ENCODE data around the gene CTAGE1.
"Not testable (repeated sequence)": the region's sequence is repeated elsewhere in the genome, so short reads cannot be mapped to it uniquely, and the experiment has no call there.

The CTAGE1 gene

GRCh38 chr18:22422909-22423548, 5.3 kb upstream of the CTAGE1 start:
- ATAC-seq (no peak), DNase-seq (ENCODE audit: low spot score in 2 of 2) (no peak)
- H3K4me1 Mint-ChIP-seq: no peaks in the 10 kb centered on the region
- no peak overlapping the region for H3K27ac Mint-ChIP-seq
- H3K4me3 Mint-ChIP-seq: no peak overlapping the region
- H3K9me3 Mint-ChIP-seq: peaks cover 9% of the 10 kb centered on the region
- H3K36me3 Mint-ChIP-seq: no peaks in the 10 kb centered on the region

- Mint-ChIP-seq H3K4me1 (no peaks in the 10 kb centered on the region), H3K27ac (no peak overlapping the region), H3K36me3 (no peaks in the 10 kb centered on the region), H3K4me3 (no peak overlapping the region), H3K9me3 (peaks cover 9% of the 10 kb centered on the region)
- no peak for DNase-seq (ENCODE audit: low spot score in 2 of 2)
- ATAC-seq: no peak
Observed at GRCh38 chr18:22420652-22421051, 2.9 kb upstream of the CTAGE1 start.

DNA sequence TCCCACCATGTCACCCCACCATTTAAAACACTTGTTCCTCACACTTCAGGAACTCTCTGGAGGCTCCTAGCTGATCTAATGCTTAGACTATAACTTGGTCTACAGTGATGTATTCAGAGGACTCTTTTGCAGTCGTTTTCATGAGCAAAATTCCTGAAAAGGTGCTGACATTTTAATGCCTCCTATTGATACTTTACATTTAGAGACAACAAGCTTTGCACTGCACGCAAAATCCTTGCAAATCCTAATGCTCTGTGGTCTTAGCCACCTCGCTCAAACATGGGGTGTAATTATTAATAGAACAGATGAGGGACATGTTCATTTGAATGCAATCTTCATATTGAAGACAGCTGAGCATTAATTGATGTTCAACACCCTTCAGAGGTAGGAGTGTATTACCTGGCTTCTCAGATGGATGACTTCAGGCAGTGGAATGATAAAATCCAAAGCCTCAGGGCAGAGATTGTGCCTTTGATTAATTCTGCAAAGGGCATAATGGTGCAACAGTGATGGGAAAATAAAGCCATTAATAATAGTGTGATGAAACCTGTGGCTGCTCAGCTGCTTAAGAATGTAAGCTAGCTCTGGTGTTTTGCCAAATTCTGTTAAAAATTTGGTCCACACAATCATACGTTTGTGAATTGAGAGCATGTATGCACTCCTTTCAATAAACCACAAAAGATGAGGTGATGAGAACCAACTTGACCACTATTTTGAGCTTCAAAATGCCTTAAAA, 5.4 kb downstream of the CTAGE1 start:
- no peak overlapping the region for H3K4me3 Mint-ChIP-seq
- H3K4me1 Mint-ChIP-seq: peaks cover 20% of the 10 kb centered on the region
- DNase-seq (ENCODE audit: low spot score in 2 of 2) (no peak), ATAC-seq (no peak)
- no peak overlapping the region for H3K27ac Mint-ChIP-seq
- no peaks in the 10 kb centered on the region for H3K36me3 Mint-ChIP-seq
- H3K9me3 Mint-ChIP-seq: peaks cover 16% of the 10 kb centered on the region

DNA sequence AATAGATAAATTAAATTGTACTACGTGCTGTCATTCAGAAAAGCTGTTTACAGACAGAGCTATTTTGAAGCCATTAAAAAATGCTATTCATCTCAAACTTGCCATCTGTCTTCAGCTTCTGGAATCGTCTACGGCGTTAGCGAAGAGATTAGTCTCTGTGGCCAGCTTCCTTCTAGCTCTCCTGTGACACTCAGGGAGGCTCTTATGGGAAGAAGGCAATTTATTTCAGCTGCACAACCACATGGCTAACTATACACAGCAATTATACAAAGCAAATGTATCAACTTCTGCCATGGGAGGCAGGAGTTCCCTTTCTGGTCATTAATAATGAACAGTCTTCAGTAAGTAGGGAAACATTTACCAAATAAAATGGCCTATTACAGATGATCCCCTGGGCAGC, 6.3 kb downstream of the CTAGE1 start:
- Mint-ChIP-seq H3K36me3 (no peaks in the 10 kb centered on the region), H3K4me3 (no peak overlapping the region), H3K9me3 (peaks cover 16% of the 10 kb centered on the region), H3K27ac (no peak overlapping the region), H3K4me1 (peaks cover 25% of the 10 kb centered on the region)
- DNase-seq (ENCODE audit: low spot score in 2 of 2): no peak
- ATAC-seq: no peak

DNA sequence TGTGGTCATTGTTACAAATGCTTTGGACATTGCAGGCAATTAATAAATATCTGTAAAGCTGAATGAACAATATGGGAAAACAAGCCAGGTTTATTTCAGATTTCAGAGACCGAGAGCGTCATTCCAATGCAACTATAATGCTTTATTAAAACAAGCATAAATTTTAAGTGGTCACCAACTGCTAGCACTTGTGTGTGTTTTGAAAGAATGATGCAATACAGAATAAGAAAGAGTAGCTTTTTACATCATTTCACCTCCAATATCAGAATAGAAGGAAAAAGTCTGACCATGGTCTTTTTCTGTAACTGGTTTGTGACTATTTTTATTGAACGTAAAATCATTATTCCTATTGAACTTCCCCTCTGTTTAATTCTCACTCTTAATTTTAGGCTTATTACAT, 7.6 kb downstream of the CTAGE1 start:
- H3K27ac Mint-ChIP-seq: no peak overlapping the region
- H3K4me1 Mint-ChIP-seq: peaks cover 25% of the 10 kb centered on the region
- no peak overlapping the region for H3K4me3 Mint-ChIP-seq
- H3K36me3 Mint-ChIP-seq: no peaks in the 10 kb centered on the region
- ATAC-seq: no peak
- no peak for DNase-seq (ENCODE audit: low spot score in 2 of 2)
- H3K9me3 Mint-ChIP-seq: peaks cover 16% of the 10 kb centered on the region

- Mint-ChIP-seq H3K4me3 (no peak overlapping the region), H3K27ac (no peak overlapping the region), H3K9me3 (peaks cover 17% of the 10 kb centered on the region), H3K4me1 (peaks cover 25% of the 10 kb centered on the region), H3K36me3 (no peaks in the 10 kb centered on the region)
- no peak for DNase-seq (ENCODE audit: low spot score in 2 of 2)
- no peak for ATAC-seq
Observed at GRCh38 chr18:22409445-22409844, 8.3 kb downstream of the CTAGE1 start.

DNA sequence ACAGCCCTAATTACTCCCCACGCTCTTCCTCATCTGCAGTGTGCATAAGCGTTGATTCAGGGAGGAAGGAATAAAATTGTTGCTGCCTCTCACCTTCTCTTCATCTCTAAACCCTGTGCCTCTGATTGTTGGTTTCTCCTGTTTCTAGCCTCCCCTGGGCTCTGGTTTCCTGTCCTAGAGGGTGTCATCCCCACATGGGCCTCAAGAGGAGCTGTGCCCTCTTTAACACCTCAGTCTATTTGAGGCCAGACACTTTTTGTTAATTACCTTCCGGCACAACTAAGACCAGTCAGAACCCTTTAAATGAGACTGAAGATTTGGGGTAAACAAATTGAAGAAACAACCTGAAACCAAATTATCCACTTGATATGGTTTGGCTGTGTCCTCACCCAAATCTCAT, 9.7 kb downstream of the CTAGE1 start:
- DNase-seq (ENCODE audit: low spot score in 2 of 2): no peak
- Mint-ChIP-seq H3K9me3 (peaks cover 17% of the 10 kb centered on the region), H3K27ac (no peak overlapping the region), H3K4me3 (no peak overlapping the region), H3K4me1 (peaks cover 25% of the 10 kb centered on the region), H3K36me3 (no peaks in the 10 kb centered on the region)
- ATAC-seq: peak; percentile 63

- Mint-ChIP-seq H3K36me3 (no peaks in the 10 kb centered on the region), H3K4me1 (peaks cover 25% of the 10 kb centered on the region), H3K9me3 (peaks cover 20% of the 10 kb centered on the region), H3K4me3 (no peak overlapping the region), H3K27ac (no peak overlapping the region)
- no peak for ATAC-seq
- no peak for DNase-seq (ENCODE audit: low spot score in 2 of 2)
Observed at GRCh38 chr18:22405142-22405541, 12.6 kb downstream of the CTAGE1 start.

DNA sequence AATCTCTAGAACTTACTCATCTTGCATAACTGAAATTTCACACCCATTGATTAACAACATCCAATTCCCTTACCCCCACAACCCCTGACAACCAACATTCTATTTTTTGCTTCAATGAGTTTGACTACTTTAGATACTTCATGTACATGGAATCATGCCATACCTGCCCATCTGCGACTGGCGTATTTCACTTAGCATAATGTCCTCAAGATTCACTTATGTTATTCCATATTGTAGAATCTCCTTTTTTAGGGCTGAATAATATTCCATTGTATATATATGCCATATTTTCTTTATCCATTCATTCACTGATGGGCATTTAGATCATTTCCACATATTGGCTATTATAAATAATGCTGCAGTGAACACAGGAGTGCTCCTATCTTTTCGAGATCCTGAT, 13.8 kb downstream of the CTAGE1 start:
- H3K4me3 Mint-ChIP-seq: no peak overlapping the region
- H3K9me3 Mint-ChIP-seq: peaks cover 13% of the 10 kb centered on the region
- no peak for ATAC-seq

DNA sequence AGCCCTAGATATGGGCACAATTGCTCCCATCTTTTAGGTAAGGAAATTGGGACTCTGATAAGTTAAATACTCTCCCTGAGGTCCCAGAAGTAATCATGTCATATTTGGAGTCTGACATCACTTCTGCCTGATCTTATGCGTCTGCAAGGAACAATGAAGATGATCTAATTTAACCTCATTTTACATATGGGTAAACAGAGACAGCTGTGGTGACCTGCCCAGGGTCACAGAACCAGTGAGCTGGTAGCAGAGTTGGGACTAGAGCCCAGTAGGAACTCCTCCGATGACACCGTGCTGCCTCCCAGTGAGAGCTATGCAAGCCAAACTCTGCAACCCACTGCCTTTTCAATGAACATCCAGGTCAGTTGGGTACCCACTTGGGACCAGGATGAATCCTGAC, 17.8 kb downstream of the CTAGE1 start:
- Mint-ChIP-seq H3K4me3 (no peak overlapping the region), H3K36me3 (no peaks in the 10 kb centered on the region), H3K27ac (no peak overlapping the region), H3K9me3 (peaks cover 4% of the 10 kb centered on the region), H3K4me1 (no peaks in the 10 kb centered on the region)
- no peak for DNase-seq (ENCODE audit: low spot score in 2 of 2)
- no peak for ATAC-seq

More for the DNA sequence above, 13.8 kb downstream of the CTAGE1 start:
- Mint-ChIP-seq H3K36me3 (no peaks in the 10 kb centered on the region), H3K4me1 (peaks cover 20% of the 10 kb centered on the region), H3K27ac (no peak overlapping the region)
- DNase-seq (ENCODE audit: low spot score in 2 of 2): no peak

DNA sequence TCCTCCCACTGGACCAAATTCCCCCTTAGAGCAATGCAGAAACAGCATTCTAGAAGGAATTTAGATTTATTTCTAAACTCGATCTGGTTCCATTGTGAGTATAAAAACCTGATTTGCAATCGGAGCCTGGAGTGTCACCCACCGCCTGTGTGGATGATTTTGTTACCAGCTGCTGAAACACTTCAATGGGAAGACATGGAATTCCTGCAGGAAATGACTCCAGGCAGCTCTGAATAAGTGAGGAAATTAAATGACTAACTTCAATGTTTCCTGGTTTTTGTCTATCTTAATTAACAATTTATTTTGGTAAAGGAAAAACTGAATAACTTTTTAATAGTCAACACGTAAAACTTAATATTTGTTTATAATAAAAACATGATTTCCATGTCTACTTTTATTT, 19.3 kb downstream of the CTAGE1 start:
- H3K36me3 Mint-ChIP-seq: no peaks in the 10 kb centered on the region
- H3K4me1 Mint-ChIP-seq: no peaks in the 10 kb centered on the region
- no peak for ATAC-seq
- no peak for DNase-seq (ENCODE audit: low spot score in 2 of 2)
- H3K27ac Mint-ChIP-seq: no peak overlapping the region
- no peak overlapping the region for H3K4me3 Mint-ChIP-seq
- peaks cover 2% of the 10 kb centered on the region for H3K9me3 Mint-ChIP-seq

DNA sequence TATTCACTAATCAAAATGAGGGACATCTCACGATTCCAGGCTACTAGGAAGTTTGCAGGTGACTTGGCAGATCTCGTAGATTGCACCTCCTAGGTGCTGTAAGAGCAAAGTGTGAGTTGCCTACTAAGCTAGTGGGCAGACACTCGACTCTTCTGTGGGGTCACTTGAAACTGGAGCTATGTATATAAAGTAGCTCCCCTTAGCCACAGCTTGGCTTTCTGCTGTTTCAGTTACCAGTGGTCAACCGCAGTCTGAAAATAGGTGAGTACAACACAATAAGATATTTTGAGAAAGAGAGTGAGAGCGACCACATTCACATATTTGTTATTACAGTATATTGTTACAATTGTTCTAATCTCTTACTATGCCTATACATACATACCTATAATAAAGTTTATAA, 23.3 kb downstream of the CTAGE1 start:
- ATAC-seq (no peak), DNase-seq (ENCODE audit: low spot score in 2 of 2) (no peak)
- Mint-ChIP-seq H3K4me3 (no peak overlapping the region), H3K27ac (no peak overlapping the region), H3K9me3 (no peaks in the 10 kb centered on the region), H3K36me3 (no peaks in the 10 kb centered on the region), H3K4me1 (peaks cover 14% of the 10 kb centered on the region)

GRCh38 chr18:22393164-22393563, 24.6 kb downstream of the CTAGE1 start:
- H3K4me3 Mint-ChIP-seq; H3K36me3 Mint-ChIP-seq; H3K9me3 Mint-ChIP-seq; H3K27ac Mint-ChIP-seq; DNase-seq (ENCODE audit: low spot score in 2 of 2); ATAC-seq: not testable (repeated sequence)
- H3K4me1 Mint-ChIP-seq: peaks cover 22% of the 10 kb centered on the region

DNA sequence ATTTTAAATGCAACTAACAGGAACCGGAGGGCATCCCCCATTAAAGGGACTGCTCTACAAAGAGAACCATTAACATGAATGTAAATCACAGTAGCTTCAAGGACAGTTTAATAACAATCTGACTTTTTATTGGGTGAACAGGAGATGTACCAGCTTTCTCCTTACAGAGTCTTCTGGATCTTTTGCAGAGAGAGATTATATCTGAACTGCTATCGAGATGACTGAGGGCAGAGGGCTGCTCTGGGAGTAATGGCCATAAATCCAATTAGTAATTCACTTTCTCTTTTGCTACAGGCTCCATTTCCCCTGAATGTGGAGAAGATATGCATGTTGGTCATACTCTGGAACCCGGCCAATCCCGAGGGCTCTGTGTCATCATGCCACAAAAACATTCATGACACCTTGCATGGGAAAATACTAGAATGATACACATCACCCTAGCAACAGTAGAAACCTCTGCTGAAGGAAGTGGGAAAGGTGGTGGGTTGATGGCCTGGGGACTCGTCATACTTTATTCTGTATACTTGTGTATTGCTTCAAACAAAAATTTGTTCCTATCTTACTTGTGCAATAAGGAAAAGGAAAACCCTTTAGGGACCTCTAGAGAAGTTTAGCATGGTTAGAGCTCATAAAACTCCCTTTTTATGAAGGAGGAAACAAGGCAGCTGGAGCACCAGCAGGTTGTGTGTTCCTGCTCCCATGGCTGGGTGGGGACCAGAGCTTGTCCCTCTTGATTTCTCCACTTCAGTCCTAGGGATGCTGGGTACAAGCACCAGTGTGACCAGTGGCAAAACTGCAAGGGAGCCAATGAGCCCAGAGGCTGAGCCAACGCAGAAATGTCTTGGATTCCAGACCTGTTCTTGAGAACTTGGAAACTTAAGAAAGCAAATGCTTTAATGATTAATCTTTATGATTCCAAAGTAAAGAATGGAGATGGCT, 26.0 kb downstream of the CTAGE1 start:
- ATAC-seq (peak; percentile 99), DNase-seq (ENCODE audit: low spot score in 2 of 2) (peak; percentile 10 to 61)
- peaks cover 22% of the 10 kb centered on the region for H3K4me1 Mint-ChIP-seq
- no peaks in the 10 kb centered on the region for H3K9me3 Mint-ChIP-seq
- no peak overlapping the region for H3K27ac Mint-ChIP-seq
- H3K36me3 Mint-ChIP-seq: no peaks in the 10 kb centered on the region
- H3K4me3 Mint-ChIP-seq: no peak overlapping the region

DNA sequence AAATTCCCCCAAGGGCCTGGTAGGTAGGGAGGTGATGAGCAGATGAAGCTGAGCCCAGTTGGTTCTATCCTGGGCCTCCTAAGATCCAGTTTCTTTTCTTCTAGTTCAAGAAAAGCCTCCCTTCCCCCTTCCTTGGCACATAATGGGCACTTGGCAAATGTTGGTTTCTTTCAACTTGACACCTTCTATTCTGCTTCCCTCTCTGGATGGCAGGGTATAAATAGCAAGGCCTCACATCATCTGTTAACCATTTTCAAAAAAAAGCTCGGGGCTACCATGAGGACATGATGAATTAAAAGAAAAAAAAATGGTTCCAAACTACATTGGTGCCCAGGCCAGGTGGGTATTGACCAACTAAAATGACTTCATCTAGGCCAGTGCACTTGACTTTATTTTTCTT, 29.9 kb downstream of the CTAGE1 start:
- ATAC-seq (no peak), DNase-seq (ENCODE audit: low spot score in 2 of 2) (no peak)
- Mint-ChIP-seq H3K4me3 (no peak overlapping the region), H3K9me3 (no peaks in the 10 kb centered on the region), H3K27ac (no peak overlapping the region), H3K36me3 (no peaks in the 10 kb centered on the region), H3K4me1 (peaks cover 22% of the 10 kb centered on the region)

All from stimulated activated effector memory CD8-positive, alpha-beta T cell treated with anti-CD3 and anti-CD28 coated beads, Interleukin-12 subunit alpha, Interleukin-12 subunit beta, amount 100 ng/mL, for 72 hours (primary cell).